Measurements from ENCODE around the gene ZEB1.

DNA sequence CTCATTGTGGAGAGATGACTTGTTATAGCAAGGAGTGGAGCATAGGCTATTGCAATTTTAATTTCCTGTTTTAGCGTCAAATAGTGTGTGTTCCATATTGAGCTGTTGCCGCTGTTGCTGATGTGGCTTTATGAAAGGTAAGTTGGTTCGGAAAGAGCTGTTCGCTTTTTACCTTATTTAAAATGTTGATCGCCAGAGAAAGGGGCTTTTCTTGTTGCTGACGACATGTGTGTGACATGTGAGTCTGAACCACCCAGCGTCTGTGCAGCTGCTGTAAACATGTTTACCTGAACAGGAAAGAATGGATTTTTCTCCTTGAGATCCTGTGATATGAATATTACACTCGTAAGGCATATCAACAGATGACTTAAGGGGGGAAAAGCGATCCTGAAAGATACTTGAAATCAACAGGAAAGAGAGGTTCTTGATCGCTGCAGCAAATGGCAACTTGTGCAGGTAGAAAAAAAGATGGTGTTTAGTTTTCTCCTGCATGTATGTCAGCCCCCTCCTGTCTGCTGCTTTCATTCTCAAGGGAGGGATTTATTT lies 2.5 kb downstream of the ZEB1 start:
- TF ChIP-seq CTCF (IDR thresholded peaks at IDR 0.05) (no peak), POLR2AphosphoS5 (IDR thresholded peaks at IDR 0.05) (no peak)

All from prostate gland (tissue), 2 donors.